ENCODE data around the gene CACNG1. TPM values are rescaled to one million over a fixed set of nuclear protein-coding genes. Genes with fewer than 3 reads are reported as not detected.

The CACNG1 gene
- total RNA-seq, 1 donor from 2014 or later: not detected

DNA sequence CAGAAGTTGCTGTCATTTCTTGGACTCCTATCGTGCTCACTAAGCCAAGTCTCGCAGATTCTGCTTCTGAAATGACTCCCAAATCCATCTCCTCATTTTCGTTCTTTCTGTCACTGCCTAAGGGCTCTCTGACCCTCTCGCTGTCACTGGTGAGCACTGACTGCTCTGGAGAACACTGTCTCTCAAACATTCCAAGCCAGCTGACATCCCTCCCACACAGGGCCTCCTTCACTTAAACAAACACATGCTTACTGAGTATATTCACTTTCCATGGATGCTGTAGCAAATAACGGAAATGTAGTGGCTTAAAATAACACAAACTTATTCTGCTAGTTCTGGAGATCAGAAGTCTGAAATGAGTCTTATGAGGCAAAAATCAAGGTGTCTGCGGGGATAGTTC, 18.8 kb downstream of the CACNG1 start:
- Histone ChIP-seq H3K4me3 (no peak overlapping the region), H3K36me3 (no peaks in the 10 kb centered on the region), H3K27me3 (ENCODE audit: low read depth) (no peaks in the 10 kb centered on the region), H3K4me1 (no peaks in the 10 kb centered on the region), H3K27ac (replicated peaks) (no peak overlapping the region), H3K9me3 (replicated peaks) (no peaks in the 10 kb centered on the region)
- TF ChIP-seq, protein P1, sequence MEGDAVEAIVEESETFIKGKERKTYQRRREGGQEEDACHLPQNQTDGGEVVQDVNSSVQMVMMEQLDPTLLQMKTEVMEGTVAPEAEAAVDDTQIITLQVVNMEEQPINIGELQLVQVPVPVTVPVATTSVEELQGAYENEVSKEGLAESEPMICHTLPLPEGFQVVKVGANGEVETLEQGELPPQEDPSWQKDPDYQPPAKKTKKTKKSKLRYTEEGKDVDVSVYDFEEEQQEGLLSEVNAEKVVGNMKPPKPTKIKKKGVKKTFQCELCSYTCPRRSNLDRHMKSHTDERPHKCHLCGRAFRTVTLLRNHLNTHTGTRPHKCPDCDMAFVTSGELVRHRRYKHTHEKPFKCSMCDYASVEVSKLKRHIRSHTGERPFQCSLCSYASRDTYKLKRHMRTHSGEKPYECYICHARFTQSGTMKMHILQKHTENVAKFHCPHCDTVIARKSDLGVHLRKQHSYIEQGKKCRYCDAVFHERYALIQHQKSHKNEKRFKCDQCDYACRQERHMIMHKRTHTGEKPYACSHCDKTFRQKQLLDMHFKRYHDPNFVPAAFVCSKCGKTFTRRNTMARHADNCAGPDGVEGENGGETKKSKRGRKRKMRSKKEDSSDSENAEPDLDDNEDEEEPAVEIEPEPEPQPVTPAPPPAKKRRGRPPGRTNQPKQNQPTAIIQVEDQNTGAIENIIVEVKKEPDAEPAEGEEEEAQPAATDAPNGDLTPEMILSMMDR (IDR thresholded peaks at IDR 0.05; ENCODE audit: borderline replicate concordance): no peak
- intact Hi-C loops (cut with micrococcal nuclease): no loop called here
- no peak for DNase-seq

GRCh38 chr17:67066717-67067116, 22.4 kb downstream of the CACNG1 start:
- Histone ChIP-seq H3K4me3 (no peak overlapping the region), H3K27ac (replicated peaks) (no peak overlapping the region), H3K4me1 (no peaks in the 10 kb centered on the region), H3K27me3 (ENCODE audit: low read depth) (no peaks in the 10 kb centered on the region), H3K9me3 (replicated peaks) (no peaks in the 10 kb centered on the region), H3K36me3 (no peaks in the 10 kb centered on the region)
- DNase-seq: no peak
- intact Hi-C loops (cut with micrococcal nuclease): no loop called here
- TF ChIP-seq, protein P1 (IDR thresholded peaks at IDR 0.05; ENCODE audit: borderline replicate concordance): no peak

GRCh38 chr17:67067571-67068482, 23.5 kb downstream of the CACNG1 start:
- H3K4me1 ChIP-seq: no peaks in the 10 kb centered on the region
- TF ChIP-seq, protein P1 (IDR thresholded peaks at IDR 0.05; ENCODE audit: borderline replicate concordance): no peak
- intact Hi-C loops (cut with micrococcal nuclease): no loop called here
- H3K36me3 ChIP-seq: no peaks in the 10 kb centered on the region
- H3K27ac ChIP-seq (replicated peaks): no peak overlapping the region
- no peaks in the 10 kb centered on the region for H3K27me3 ChIP-seq (ENCODE audit: low read depth)
- no peaks in the 10 kb centered on the region for H3K9me3 ChIP-seq (replicated peaks)
- H3K4me3 ChIP-seq: no peak overlapping the region
- DNase-seq: no peak

- H3K27ac ChIP-seq (replicated peaks): no peak overlapping the region
- DNase-seq: no peak
- H3K27me3 ChIP-seq (ENCODE audit: low read depth): no peaks in the 10 kb centered on the region
- no peaks in the 10 kb centered on the region for H3K9me3 ChIP-seq (replicated peaks)
- intact Hi-C loops (cut with micrococcal nuclease): no loop called here
- peaks cover 6% of the 10 kb centered on the region for H3K36me3 ChIP-seq
- no peak overlapping the region for H3K4me3 ChIP-seq
- TF ChIP-seq, protein P1 (IDR thresholded peaks at IDR 0.05; ENCODE audit: borderline replicate concordance): no peak
- H3K4me1 ChIP-seq: no peaks in the 10 kb centered on the region
Observed at GRCh38 chr17:67068999-67069398, 24.6 kb downstream of the CACNG1 start.

- Histone ChIP-seq H3K4me3 (no peak overlapping the region), H3K27ac (replicated peaks) (no peak overlapping the region), H3K9me3 (replicated peaks) (no peaks in the 10 kb centered on the region), H3K4me1 (no peaks in the 10 kb centered on the region), H3K36me3 (peaks cover 6% of the 10 kb centered on the region), H3K27me3 (ENCODE audit: low read depth) (no peaks in the 10 kb centered on the region)
- DNase-seq: no peak
- intact Hi-C loops (cut with micrococcal nuclease): no loop called here
- TF ChIP-seq, protein P1 (IDR thresholded peaks at IDR 0.05; ENCODE audit: borderline replicate concordance): no peak
Observed at GRCh38 chr17:67069603-67070136, 25.3 kb downstream of the CACNG1 start.

All from left ventricle myocardium inferior (tissue), 1 donor.